GM19463 (cell line): Measurements from ENCODE around the gene PPP1CC.
A peak's percentile ranks its signal among the peaks of the same experiment; 100 is the strongest.
"Not testable (repeated sequence)": the region's sequence is repeated elsewhere in the genome, so short reads cannot be mapped to it uniquely, and the experiment has no call there.

ENCODE experiments used
- ATAC-seq: cut with Tn5 transposase; IDR thresholded peaks from one replicate; pipeline ENCODE4 v1.9.1; 2021; ENCODE audit warnings: mild to moderate bottlenecking, moderate library complexity; ENCODE audit not compliant: unreplicated experiment

Gene PPP1CC

DNA sequence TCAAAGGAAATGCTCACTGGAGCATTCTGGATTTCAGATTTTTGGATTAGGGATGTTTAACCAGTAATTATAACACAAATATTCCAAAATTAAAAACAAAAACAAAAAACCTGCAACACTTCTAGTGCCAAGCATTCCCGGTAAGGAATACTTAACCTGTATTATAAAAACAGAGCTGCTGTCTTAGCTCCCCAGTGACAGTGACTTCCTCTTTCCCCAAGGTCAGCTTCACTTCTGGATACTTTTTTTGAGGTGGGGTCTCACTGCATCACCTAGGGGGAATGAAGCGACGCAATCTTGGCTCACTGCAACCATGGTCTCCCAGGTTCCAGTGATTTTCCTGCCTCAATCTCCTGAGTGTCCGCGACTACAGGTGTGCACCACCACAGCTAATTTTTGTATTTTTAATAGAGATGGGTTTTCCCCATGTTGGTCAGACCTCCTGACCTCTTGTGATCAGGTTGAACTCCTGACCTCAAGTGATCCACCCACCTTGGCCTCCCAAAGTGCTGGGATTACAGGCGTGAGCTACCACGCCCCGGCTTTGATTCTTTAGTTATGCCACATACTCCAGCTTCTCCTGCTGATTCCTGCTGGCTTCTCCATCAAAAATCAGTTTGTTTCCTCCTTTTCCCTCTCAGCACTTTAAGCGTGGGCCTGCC lies 15.9 kb downstream of the PPP1CC start:
- ATAC-seq: no peak

DNA sequence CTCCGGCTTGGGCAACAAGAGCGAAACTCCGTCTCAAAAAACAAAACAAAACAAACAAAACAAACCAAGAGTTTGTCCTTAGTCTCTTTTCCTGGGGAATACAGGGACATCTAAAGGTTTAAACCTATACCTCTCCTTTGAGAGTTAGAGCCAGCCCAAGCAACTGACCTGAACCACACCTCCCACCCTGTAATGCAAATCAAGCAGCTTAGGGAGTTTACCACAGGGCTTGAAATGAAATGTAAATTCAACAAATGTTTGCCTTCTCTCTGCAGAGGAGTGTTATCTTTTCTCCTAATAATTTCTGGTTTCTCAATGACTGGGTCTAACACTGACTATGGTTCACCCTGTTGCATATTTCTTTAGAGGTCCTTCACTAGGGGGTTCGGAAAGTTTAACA lies 16.7 kb downstream of the PPP1CC start:
- no peak for ATAC-seq

DNA sequence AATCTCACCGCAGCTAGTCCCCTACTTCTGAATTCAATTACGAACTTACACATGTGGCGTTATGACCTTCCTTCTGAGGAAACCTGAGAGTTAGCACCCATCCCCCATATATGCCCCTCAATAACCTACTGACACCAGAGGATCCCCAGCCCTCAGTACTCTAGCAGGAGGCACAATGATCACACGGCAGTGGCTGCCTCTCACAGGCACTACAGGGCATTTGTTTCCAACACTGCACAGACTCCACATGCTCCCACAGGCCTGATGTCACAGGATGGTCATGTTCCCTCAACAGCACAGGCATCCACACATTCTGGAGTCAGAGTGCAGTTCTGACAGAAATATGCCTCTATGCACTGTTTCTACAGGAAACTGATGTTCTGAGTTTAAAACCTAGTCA lies 17.4 kb downstream of the PPP1CC start:
- ATAC-seq: no peak

DNA sequence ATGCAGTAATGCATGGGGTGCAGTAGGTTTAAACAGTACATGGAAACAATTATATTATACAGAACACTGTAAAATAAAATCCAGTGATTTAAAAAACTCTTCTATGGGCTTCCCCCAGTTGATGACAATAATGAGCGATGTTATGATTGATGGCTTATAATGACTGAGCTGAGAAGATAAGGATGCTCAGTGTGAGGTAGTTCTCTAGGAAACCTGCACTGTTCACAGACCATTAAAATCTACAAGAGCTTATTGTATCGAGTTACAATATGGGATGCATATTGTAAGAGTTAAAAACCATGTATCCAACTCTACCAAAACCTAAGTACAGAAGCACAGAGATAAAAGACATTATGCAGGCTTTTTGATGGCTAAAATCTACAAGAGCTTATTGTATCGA lies 19.8 kb downstream of the PPP1CC start:
- ATAC-seq: not testable (repeated sequence)

DNA sequence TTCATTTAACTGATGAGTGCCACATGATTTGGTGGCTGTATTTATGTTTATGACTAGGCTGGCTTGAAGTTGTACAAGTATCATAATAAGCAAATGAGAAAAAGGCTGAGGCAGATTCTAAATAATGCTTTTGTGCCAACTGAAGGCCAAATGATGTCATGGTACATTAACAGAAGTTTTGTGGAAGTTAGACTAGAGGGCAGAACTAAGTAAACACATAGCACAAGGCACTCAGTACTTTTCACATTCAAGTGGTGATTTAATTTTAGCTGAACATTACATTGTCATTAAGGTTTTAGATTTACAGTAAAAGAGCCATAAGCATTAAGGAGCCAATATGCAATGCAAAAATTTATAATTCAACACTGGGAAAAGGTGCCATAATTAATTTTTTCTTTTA lies 21.1 kb downstream of the PPP1CC start:
- ATAC-seq: no peak

DNA sequence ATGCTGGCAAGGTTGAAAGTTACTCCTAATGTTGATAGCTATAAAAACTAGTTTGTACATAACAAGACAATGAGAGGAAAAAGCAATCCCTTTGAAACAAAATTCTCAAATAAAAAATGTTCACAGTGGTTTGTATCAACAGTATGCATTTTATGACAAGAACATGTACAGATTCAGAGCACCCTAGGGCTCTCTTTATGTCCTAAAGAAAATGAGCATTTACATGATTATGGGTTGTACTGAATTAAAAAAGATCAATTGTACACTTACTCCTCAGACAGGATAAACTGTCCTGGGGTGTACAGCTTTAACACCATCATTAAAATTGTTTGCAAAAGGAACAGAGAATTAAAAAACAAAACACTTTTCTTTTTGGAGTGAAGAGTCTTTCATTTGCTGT lies 22.2 kb downstream of the PPP1CC start:
- no peak for ATAC-seq

DNA sequence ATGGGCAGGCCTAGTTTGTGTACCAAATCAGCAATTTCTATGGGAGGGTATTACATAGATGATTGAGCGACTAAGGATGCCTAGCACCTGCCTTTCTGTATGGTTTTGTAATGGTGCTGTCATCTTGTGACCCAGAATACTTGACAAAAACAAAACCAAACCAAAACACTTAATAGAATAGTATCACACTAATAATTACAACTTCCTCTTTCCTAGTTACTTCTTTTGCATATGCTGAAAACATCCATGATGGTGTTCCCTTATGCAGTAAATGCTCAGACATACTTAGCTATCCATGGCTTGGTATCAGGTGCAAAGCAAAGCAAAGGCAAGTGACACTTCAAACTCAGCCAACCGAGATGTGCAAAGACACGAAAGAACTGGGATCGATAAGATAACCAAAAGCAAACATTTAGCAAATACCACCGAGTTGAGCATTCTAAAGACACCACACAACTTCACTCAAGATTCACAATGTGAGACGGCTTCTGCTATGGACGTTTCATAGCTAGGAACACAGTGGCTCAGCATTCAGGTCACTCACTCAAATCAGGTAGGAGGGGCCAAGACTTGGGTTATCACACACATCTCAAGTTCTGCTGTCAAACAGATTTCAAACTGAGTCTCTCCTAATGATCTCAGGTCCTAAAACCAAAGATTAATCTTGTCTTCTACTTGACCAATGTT lies 24.3 kb downstream of the PPP1CC start:
- no peak for ATAC-seq

DNA sequence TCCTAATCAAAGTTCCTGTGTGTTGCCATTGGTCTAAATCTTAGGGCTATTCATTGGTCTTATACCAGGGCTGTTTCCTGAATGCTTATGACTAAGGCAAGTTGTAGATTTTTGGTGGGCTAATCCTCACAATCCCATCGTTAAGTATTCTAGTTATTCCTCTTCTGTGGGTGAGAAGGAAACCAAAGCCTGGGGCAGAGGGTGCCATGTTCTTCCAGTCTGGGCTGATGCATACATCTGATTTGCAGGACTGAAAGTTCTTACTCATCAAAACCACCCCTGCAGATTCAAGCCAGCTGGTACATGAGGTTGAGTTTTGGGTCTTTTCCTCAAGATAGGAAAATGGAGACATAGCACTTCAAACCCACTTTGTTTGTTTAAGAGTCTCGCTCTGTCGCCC lies 25.7 kb downstream of the PPP1CC start:
- ATAC-seq: no peak

DNA sequence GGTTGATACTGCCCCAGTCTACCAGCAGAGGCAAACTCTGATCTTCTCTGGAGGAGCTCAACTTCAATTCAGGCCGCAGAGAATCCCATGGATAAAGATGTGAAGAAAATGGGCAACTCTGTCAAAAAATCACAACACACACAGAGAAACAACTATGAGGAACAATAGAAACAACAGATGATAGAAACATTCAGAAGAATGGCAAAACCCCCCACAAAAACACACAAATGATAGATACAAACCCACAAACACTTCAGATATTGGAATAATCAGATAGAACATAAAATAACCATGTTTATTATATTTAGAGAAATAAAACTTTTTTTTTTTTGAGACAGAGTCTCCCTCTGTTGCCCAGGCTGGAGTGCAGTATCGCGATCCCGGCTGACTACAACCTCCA lies 33.8 kb downstream of the PPP1CC start:
- no peak for ATAC-seq

DNA sequence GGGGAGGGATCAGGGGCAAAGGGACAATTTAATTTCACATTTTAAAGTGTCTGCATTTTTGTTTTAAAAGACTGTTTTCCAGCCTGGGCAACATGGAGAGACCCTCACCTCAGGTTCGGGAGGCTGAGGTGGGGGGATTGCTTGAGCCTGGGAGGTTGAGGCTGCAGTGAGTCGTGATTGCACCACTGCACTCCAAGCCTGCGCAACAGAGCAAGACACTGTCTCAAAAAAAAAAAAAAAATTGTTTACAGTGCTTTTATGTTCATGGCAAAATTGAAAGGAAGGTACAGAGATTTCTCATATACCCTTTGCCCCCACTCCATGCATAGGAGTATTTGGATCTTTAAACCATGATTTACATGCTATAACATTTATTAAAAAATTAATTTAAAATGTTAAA lies 37.4 kb downstream of the PPP1CC start:
- ATAC-seq: no peak

DNA sequence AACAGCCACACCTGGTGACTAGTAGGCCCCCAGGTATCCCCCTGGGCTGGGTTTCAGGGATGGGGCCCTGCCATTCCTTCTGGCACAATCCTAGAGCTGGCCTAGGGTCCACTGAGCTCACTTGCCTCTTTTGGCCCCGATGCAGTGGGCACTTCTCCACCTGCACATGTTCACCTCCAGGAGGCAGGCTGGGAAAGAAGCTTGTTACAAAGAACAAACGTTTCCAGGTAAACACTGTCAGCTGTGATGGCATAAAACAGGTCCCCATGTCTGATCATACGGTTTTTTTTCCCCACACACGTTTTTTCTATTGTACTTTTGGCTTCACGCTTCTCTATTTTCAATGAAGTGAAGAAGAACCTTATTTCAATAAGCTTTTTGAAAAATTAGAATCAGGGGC lies 37.9 kb downstream of the PPP1CC start:
- ATAC-seq: no peak

DNA sequence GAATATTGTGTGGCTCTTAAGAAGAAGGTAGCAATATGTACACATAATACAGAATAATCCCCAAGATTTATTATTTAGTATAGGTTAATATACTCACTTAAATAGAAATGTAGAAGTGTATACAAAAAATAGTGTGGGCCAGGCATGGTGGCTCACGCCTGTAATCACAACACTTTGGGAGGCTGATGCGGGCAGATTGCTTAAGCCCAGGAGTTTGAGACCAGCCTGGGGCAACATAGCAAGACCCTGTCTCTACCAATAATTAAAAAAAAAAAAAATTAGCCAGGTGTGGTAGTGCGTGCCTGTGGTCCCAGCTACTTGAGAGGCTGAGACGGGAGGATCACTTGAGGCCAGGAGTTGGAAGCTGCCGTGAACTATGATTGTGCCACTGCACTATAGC lies 38.5 kb downstream of the PPP1CC start:
- no peak for ATAC-seq

DNA sequence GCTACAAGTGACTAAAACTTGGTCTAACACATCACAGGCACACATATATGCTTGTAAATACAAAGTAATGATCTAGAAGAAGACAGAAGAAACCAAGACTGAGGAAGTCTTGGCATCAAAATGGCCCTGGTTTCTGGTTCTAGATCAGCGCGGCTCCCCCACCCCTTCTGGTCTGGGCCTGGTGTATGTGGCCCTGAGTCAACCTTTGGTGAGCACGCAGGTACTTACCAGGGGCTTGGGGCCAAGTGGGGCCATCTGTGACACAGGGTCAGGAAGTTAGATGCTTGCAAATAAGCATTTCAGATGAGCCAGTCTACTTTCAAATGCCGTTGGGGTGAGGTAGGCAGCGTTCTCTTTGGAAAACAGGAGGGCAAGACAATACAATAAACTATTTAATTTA lies 40.6 kb downstream of the PPP1CC start:
- ATAC-seq: no peak

DNA sequence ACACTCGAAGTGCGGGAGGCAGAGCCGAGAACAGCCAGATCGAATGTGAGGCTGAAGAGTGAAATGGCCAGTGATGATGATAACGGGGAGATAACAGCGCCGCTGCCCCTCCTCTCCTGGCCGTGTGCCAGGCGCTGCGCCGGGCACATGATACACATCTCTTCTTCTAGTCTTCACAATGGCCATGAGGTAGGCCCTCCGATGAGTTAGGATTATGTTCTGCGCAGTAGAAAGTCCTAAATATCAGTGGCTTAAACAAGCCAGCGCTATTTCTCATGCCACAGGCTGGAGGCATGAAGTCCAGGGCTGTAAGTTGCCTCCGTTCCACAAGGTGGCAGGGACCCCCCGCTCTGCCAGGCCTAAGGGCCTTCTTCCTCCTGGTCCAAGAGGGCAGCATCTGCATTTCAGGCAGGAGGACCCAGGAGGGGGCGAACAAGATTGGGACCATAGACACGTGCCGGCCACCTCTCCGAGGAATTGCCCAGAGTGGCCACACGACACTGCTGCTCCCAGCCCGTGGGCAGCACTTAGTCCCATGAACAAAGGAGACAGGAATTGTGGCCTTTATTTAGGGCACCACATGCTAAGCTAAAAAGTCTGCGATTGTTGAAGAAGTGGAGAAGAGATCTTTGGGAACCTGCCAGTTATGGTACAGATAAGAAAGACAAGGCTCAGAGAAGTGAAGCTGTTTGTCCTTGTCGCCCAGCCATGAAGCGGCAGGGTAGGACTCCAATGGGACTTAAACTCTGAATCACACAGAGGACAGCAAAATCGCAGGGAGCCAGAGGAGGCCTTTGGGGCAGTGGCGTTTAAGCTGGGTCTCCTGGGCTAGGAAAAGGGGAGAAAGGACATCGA lies 42.9 kb downstream of the PPP1CC start:
- ATAC-seq: no peak

DNA sequence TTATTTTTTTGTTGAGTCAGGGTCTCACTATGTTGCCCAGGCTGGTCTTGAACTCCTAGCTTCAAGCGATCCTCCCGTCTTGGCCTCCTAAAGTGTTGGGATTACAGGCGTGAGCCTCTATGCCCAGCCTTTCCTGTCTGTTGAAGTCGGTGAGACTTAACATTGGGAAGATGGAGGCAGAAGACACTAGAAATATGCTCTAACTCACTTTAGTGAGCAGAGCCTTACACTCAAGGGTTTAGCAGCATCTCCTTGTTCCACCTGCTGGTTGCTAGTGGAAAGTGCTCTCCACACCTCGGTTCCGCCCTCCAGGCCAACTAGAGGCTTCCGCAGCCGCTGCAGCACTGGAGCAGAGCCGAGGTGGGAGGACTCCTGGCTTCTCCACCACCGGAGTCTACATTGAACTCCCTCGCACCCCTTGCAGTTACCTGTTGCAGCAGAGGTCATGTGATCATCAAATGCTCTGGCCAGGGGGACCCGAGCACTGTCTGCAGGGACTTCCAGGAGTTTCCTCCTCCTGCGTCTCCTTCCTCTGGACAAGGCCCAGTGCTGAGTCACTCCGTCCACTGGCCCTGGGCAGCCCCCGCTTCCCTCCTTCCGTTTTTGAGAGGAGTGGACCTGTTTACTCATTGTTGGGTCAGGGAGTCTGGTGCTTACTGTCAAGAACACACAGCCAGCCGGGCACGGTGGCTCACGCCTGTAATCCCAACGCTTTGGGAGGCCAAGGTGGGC lies 44.4 kb downstream of the PPP1CC start:
- peak; percentile 80 for ATAC-seq

DNA sequence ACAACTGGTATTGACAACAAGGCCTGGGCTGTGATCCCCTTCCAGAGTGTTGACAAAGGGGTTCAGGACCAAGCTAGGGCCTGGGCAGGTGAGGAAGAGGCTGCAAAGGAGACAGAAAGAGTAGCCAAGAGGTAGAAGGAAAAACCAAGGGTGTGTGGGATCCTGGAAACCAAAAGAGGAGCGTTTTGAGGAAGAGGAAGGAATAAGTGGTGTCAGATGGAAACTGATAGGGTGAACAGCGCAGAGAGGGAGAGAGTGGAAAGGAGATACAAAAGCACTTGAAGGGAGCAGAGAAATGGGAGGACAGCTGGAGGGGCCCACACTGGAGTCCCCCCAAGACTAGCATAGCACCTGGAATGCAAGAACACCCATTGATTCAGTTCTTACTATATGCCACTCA lies 45.5 kb downstream of the PPP1CC start:
- no peak for ATAC-seq

DNA sequence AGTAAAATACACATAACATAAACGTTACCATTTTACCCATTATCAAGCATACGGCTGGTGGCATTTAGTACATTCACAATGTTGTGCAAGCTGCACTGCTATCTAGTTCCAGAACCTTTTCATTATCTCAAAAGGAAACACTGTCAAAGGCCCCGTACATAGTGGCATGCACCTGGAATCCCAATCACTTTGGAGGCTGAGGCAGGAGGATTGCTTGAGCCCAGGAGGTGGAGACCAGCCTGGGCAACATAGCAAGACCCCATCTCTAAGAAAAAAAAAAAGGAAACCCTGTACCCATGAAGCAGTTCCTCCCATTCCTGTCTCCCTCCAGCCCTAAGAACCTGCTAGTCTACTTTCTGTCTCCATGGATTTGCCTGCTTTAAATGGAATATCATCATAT lies 46.4 kb downstream of the PPP1CC start:
- no peak for ATAC-seq

DNA sequence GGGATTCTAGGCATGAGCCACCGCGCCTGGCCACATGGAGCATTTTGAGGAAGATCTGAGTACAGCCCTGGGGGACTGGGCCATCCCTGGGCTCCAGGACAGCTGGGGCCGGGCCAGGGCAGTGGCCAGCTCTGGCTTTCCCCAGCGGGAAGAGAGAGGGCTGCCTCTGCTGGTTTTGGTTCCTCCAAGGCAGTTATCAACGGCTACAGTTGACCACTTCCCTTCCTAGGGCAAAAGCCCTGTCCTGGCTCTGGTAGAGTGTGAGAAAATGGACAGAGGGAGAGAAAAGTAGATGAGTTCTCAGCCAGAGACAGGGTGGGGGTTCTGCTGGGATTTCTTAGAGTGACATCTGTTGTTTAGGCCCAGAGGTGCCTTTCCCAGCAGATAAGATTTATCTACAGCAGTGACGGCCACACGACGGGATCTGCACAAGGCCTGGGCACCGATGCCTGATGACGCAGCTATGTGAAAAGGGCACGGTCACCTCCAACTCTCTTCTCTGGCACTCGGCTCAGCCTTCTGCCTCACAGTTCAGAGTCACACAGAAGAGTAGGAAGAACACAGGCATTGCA lies 48.3 kb downstream of the PPP1CC start:
- ATAC-seq: no peak

DNA sequence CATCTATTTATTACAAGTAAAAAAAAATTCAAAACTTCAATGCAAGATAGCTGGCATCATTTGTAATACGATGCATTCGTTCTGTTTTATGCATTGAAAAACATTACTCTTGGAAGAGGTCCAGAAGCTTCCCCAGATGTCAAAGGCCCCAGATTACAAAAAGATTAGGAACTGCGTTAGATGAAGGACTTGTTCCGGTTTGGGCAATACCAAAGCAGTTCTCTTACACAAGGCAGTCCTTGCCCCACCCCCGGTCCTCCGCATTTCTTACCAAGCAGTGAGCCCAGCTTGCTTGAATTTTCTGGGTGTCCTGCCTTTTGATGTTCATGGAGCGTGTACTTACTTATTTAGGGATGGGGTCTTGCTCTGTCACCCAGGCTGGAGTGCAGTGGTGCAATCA lies 49.0 kb downstream of the PPP1CC start:
- no peak for ATAC-seq

DNA sequence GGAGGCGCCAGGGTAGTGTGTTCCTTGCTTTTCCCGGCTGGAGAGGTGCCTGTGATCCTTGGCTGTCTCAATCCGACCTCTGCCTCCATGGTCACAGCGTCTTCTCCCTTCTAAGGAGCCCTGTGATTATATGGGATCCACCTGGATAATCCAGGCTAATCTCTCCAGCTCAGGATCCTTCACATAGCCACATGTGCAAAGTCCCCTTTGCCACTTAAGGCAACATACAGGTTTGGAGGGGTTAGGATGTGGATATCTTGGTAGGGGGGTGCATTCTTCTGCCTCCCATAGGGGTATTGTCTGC lies 52.6 kb downstream of the PPP1CC start:
- ATAC-seq: no peak
